D721Med (cell line): Measurements from ENCODE around the gene ACYP2.

Source experiments
- DNase-seq: peaks from one replicate; pipeline ENCODE4 v3.0.0; 2011; ENCODE audit warnings: low spot score; ENCODE audit not compliant: insufficient read length
- FAIRE-seq: peaks from 2 replicates; lab custom pipeline; 2011; peaks lifted over from hg19 to GRCh38; lab: Jason Lieb, UNC
- TF ChIP-seq, protein P1 (sequence below): IDR thresholded peaks from 2 replicates; pipeline ENCODE4 v1.5.1; 2012; ENCODE audit warnings: mild to moderate bottlenecking, control low read depth; ENCODE audit not compliant: insufficient read depth; ENCODE audit errors: missing control alignments

The ACYP2 gene

DNA sequence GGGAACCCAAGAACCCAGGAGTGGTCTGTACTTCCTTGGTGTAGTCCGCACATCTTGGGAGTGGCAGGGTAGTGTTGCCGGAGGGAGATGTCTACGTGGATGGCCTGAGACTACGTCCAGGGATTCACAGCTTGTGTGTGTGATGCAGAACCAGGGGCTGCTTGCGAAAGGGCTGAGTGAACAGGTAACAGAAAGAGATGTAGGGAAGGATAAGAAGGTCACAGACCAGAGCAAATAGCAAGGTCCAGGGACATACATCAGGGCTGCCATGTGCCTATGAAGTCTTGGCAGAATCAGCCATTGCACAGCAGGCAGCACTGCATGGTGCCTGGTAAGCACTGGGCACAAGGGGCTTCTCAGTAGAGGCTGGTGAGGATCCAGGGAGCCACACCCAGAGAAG, 71.9 kb downstream of the ACYP2 start:
- TF ChIP-seq, protein P1, sequence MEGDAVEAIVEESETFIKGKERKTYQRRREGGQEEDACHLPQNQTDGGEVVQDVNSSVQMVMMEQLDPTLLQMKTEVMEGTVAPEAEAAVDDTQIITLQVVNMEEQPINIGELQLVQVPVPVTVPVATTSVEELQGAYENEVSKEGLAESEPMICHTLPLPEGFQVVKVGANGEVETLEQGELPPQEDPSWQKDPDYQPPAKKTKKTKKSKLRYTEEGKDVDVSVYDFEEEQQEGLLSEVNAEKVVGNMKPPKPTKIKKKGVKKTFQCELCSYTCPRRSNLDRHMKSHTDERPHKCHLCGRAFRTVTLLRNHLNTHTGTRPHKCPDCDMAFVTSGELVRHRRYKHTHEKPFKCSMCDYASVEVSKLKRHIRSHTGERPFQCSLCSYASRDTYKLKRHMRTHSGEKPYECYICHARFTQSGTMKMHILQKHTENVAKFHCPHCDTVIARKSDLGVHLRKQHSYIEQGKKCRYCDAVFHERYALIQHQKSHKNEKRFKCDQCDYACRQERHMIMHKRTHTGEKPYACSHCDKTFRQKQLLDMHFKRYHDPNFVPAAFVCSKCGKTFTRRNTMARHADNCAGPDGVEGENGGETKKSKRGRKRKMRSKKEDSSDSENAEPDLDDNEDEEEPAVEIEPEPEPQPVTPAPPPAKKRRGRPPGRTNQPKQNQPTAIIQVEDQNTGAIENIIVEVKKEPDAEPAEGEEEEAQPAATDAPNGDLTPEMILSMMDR, result no peak
- FAIRE-seq (no peak), DNase-seq (no peak)

- DNase-seq, result no peak
- TF ChIP-seq, protein P1, result no peak
- FAIRE-seq, result no peak
These were observed 74.1 kb downstream of the ACYP2 start for GRCh38 chr2:54189539-54189938.

DNA sequence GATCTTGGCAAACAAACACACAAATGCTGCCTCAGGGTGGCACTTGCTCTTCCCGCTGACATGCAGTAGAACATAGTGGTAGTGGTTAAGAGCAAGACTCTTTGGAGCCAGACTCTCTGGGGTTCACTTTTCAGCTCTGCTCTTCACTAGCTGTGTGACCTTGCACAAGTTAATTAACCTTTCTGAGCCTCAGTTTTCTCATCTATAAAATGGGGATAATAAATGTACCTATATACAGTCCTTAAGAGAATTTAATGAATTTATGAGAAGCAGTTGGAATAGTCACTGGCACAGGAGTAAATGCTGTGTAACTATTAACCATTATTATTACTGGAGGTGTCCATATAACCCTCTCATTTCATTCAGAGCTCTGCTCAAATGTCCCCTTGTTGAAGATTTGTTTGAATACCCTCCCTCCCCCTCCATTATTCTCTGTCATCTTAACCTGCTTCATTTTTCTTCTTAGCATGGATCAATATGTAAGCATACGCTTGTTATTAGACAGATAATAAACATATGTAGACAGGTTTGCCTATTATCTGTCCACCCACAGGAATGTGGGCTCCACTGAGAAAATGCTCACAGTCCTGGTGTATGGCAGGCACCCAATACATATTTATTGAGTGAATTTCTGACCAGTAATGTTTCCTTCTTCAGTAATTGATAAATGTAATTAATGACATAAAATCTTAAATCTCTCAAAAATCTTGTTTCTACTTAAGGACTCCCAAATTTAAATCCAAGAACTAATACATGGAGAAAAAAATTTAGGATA, 76.1 kb downstream of the ACYP2 start:
- FAIRE-seq, result no peak
- TF ChIP-seq, protein P1, result no peak

GRCh38 chr2:54194761-54195750, 79.6 kb downstream of the ACYP2 start:
- FAIRE-seq (no peak), DNase-seq (no peak)
- TF ChIP-seq, protein P1, result no peak

More for the DNA sequence above, 76.1 kb downstream of the ACYP2 start:
- DNase-seq, result no peak

DNA sequence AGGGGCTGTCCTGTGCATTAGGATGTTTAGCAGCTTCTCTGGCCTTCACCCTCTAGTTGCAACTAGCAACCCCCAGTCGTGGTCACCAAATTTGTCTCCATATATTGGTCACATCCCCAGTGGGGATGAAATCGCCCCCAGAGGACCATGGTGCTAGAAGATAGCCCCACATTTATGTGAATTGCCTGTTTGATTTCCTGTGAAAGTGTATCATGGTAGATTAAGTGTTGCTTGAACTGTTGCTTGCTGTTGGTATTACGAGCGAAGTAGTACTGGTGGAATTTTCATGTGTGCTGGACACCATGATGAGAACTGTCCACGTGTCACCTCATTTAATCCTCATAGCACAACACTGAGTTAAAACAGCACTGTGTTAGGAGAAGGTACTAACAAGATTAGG, 81.2 kb downstream of the ACYP2 start:
- no peak for DNase-seq
- TF ChIP-seq, protein P1, result no peak
- no peak for FAIRE-seq

DNA sequence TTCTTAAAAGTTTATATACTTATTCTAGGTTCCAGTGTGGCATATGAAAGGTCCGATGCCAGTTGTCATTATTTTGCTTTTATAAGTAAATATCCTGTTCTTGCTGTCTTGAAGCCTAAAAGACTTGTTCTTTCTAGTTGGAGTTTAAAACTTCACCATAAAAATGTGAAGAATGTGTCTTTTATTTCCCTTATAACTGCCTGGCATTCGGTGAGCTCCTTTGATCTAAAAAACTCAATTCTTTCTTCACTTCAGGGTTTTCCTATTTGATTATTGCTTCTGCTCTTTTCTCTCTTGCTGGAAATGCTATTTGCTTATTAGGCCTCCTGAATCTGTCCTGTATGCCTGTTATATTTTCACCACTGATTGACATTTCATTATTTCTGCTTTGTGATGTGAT, 89.1 kb downstream of the ACYP2 start:
- TF ChIP-seq, protein P1, result no peak
- no peak for FAIRE-seq
- DNase-seq, result no peak
